ENCODE results near the gene DNMT3A.

The DNMT3A gene

DNA sequence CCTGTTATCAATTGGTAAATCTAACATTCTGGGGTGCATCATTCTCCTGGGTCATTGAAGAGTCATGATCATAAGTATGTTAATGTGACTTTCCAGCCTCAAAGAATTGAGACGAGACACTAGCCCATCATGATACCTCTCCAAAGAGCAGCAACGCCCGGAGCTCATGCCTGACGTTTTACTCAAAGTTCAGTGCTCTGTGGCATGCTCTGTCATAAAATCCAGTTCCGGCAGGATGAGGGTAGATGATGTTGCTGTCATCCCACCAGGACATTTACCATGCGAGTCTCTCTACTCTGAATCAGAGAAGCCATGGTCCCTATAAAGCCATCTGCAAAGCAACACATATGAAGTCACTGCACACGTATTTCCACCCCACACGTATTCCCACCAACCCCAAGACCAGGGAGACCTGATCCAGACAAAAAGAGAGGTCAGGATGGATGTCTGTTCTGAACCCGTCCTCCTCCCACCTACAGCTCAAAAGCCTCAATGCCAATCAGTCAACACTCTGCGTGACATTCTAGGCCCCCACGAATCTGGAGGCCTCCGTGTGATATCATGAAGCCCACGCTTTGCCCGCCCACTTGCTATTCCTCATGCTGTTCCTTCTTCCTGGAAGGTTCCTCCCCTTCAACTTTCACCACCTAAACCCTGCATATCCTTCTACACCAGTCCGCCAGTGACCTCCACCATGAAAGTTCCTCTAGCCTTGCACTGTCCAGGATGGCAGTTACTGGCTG, 85.8 kb downstream of the DNMT3A start:
- Histone ChIP-seq H3K4me3 (ENCODE audit: low read depth, low read length) (no peak overlapping the region), H3K9me3 (ENCODE audit: severe bottlenecking) (no peaks in the 10 kb centered on the region), H3K36me3 (peaks cover 20% of the 10 kb centered on the region), H3K27me3 (ENCODE audit: insufficient read depth, low read depth, severe bottlenecking) (no peaks in the 10 kb centered on the region), H3K27ac (no peak overlapping the region)
- DNase-seq: no peak
- no peak for TF ChIP-seq CTCF (IDR thresholded peaks at IDR 0.05; ENCODE audit: low read depth, low read length)

GRCh38 chr2:25254961-25255360, 86.8 kb downstream of the DNMT3A start:
- H3K36me3 ChIP-seq: peaks cover 26% of the 10 kb centered on the region
- no peak overlapping the region for H3K27ac ChIP-seq
- TF ChIP-seq CTCF (IDR thresholded peaks at IDR 0.05; ENCODE audit: low read depth, low read length): no peak
- DNase-seq: no peak
- no peaks in the 10 kb centered on the region for H3K9me3 ChIP-seq (ENCODE audit: severe bottlenecking)
- no peaks in the 10 kb centered on the region for H3K27me3 ChIP-seq (ENCODE audit: insufficient read depth, low read depth, severe bottlenecking)
- H3K4me3 ChIP-seq (ENCODE audit: low read depth, low read length): no peak overlapping the region

DNA sequence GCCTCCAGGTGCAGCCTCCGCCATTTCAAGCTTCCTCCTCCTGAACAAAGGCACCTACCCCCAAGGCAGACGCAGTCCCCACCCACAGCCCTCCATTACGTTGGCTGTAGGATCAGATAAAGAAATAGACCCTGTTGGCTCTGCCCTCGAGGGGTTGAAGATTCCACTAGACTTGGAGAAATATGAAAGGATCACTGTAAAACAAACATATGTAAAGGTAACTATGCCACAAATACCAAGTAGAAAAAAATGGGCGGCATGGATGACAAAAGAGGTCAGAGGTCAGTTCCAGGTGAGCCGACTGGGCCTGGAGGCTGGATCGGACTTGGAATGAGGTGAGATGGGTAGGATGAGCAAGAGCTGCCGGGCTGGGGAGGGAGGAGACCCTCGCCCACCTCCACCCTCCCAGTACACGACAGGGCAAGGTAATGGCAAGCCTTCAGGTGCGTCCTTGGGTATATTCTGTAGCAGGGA, 88.5 kb downstream of the DNMT3A start:
- H3K27ac ChIP-seq: peak overlapping the region; percentile 99
- peak overlapping the region; percentile 50 for H3K4me3 ChIP-seq (ENCODE audit: low read depth, low read length)
- TF ChIP-seq CTCF (IDR thresholded peaks at IDR 0.05; ENCODE audit: low read depth, low read length): no peak
- H3K9me3 ChIP-seq (ENCODE audit: severe bottlenecking): no peaks in the 10 kb centered on the region
- DNase-seq: no peak
- H3K27me3 ChIP-seq (ENCODE audit: insufficient read depth, low read depth, severe bottlenecking): no peaks in the 10 kb centered on the region
- H3K36me3 ChIP-seq: peaks cover 42% of the 10 kb centered on the region

- Histone ChIP-seq H3K27me3 (ENCODE audit: insufficient read depth, low read depth, severe bottlenecking) (no peaks in the 10 kb centered on the region), H3K36me3 (peaks cover 49% of the 10 kb centered on the region), H3K9me3 (ENCODE audit: severe bottlenecking) (no peaks in the 10 kb centered on the region), H3K27ac (peak overlapping the region; percentile 99), H3K4me3 (ENCODE audit: low read depth, low read length) (peak overlapping the region; percentile 88)
- DNase-seq: peak; percentile 92
- TF ChIP-seq CTCF (IDR thresholded peaks at IDR 0.05; ENCODE audit: low read depth, low read length): no peak
These were observed 89.2 kb downstream of the DNMT3A start for GRCh38 chr2:25252291-25253152.

DNA sequence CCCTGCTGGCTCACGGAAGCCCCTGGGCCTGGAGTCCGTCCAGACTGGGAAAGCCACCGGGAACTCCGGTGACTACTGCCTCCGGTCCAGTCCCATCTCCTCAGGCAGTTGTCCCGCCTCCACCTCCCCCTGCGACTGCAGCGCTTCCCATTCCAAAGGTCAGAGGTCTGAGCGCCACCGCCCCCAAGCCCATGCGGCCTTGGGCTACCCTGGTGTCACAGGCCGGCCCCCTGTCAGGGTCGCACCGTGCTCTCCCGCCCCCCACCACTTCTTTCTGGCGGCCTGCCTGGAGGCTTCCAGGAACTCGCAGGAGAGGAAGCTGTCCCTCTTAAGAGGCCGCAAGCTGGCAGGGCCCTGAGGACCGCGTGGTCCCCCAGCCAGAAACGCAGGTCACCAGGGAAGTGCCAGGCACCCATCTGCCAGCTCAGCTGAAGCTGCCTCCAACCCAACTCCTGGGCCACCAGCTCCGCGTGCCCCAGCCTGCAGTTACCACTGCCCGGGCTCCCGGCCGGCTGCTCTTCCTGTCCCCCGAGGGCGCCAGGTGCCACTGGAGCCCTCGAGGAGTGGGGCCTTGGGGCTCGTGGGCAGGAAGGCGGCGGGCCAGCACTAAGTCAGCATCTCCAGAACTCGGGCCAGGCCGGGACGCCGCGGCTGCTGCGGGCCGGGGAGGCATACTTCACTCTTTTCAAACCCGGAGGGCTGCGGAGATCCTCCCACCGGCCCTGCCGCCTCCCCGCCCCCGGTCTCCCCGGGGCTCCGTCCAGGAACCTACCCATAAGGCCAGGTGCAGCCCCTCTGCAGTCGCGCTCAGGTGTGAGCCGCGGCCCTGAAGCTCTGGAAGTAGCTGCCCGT, 90.1 kb downstream of the DNMT3A start:
- DNase-seq: peak; percentile 37

More for the DNA sequence above, 90.1 kb downstream of the DNMT3A start:
- peak overlapping the region; percentile 99 for H3K27ac ChIP-seq
- H3K36me3 ChIP-seq: peaks cover 57% of the 10 kb centered on the region
- no peaks in the 10 kb centered on the region for H3K27me3 ChIP-seq (ENCODE audit: insufficient read depth, low read depth, severe bottlenecking)
- no peaks in the 10 kb centered on the region for H3K9me3 ChIP-seq (ENCODE audit: severe bottlenecking)
- TF ChIP-seq CTCF (IDR thresholded peaks at IDR 0.05; ENCODE audit: low read depth, low read length): no peak
- peak overlapping the region; percentile 88 for H3K4me3 ChIP-seq (ENCODE audit: low read depth, low read length)
